ENCODE results near the gene CLCN1.

- no peak for TF ChIP-seq POLR2A (IDR thresholded peaks at IDR 0.05; ENCODE audit: control extremely low read depth in 1 of 2, low read depth in 2 of 2, low read length in 2 of 2)
- TF ChIP-seq BRCA1 (IDR thresholded peaks at IDR 0.05; ENCODE audit: low read depth, low read length) = no peak
- no peak for TF ChIP-seq CTCF (IDR thresholded peaks at IDR 0.05; ENCODE audit: control extremely low read depth in 1 of 3, insufficient read depth in 1 of 3, low read depth in 1 of 3, low read length in 3 of 3)
- no peak for TF ChIP-seq TAF1 (IDR thresholded peaks at IDR 0.05; ENCODE audit: low read depth, low read length)
- TF ChIP-seq SAP30 (IDR thresholded peaks at IDR 0.05; ENCODE audit: insufficient read depth, insufficient replicate concordance, low read length) = no peak
- no peak for TF ChIP-seq YY1 (IDR thresholded peaks at IDR 0.05; ENCODE audit: low read depth, low read length)
Observed at GRCh38 chr7:143314127-143314526, 1.8 kb upstream of the CLCN1 start.
